Measurements from ENCODE around the gene MGRN1. TPM values are rescaled to one million over a fixed set of nuclear protein-coding genes. Genes with fewer than 3 reads are reported as not detected.

The MGRN1 gene
- total RNA-seq, 1 donor from 2014 or later: 16.2 TPM

GRCh38 chr16:4685292-4685691, 60.7 kb downstream of the MGRN1 start:
- H3K4me3 ChIP-seq (ENCODE audit: low read length in 3 of 3): no peak overlapping the region
- no peaks in the 10 kb centered on the region for H3K27me3 ChIP-seq (ENCODE audit: control insufficient read depth in 3 of 3, insufficient read depth in 3 of 3, low read length in 3 of 3)
- peaks cover 30 to 46% (median 36%) of the 10 kb centered on the region in 3 donors for H3K36me3 ChIP-seq (ENCODE audit: control insufficient read depth in 3 of 3, insufficient read depth in 3 of 3, low read length in 3 of 3)
- no peak overlapping the region for H3K9ac ChIP-seq (ENCODE audit: low read depth in 1 of 3, low read length in 3 of 3)
- H3K27ac ChIP-seq (ENCODE audit: low read depth, low read length): no peak overlapping the region
- H3K9me3 ChIP-seq (ENCODE audit: control insufficient read depth in 3 of 3, low read length in 3 of 3): no peaks in the 10 kb centered on the region
- H3K4me1 ChIP-seq (ENCODE audit: control insufficient read depth in 3 of 3, insufficient read depth in 3 of 3, low read length in 3 of 3): peaks cover 14 to 25% (median 18%) of the 10 kb centered on the region in 3 donors

DNA sequence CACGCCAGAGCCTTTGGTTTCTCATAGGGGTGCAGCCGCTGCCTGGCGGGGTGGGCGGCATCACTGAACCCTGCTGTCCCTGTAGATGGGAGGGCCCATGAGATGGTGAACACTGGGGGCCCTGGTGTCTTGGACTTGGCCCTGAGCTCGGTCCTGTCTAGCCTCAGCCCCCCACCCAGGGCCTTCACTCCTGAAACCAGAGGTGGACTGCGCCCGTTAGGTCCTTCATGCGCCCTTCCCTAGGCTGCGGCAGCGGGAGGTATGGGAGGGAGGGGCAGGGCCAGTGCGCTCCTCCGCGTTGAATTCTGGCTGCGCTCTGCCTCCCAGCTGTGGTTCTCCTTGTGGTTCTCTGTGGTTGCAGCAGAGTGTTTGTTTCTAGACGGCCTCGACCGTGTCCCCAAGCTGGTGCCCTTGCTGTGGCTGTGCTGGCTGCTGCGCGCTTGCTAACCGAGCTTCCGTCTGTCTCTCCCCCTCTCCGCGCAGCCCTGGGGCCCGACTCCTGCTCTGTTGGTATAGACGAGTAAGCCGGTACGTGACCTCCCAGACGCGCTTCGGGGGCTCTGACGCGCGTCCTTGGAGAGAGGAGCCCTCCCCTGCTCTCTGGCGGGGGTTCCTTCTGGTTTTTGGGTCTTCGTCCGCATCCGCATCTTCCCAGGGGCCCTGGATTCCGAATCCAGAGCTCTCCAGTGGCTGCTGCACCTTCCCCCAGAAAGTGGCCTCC, 61.3 kb downstream of the MGRN1 start:
- Histone ChIP-seq H3K9me3 (ENCODE audit: control insufficient read depth in 3 of 3, low read length in 3 of 3) (no peaks in the 10 kb centered on the region), H3K27me3 (ENCODE audit: control insufficient read depth in 3 of 3, insufficient read depth in 3 of 3, low read length in 3 of 3) (no peaks in the 10 kb centered on the region), H3K9ac (ENCODE audit: low read depth in 1 of 3, low read length in 3 of 3) (no peak overlapping the region), H3K4me1 (ENCODE audit: control insufficient read depth in 3 of 3, insufficient read depth in 3 of 3, low read length in 3 of 3) (peaks cover 16 to 25% (median 16%) of the 10 kb centered on the region in 3 donors), H3K36me3 (ENCODE audit: control insufficient read depth in 3 of 3, insufficient read depth in 3 of 3, low read length in 3 of 3) (peaks cover 33 to 45% (median 38%) of the 10 kb centered on the region in 3 donors), H3K27ac (ENCODE audit: low read depth, low read length) (no peak overlapping the region), H3K4me3 (ENCODE audit: low read length in 3 of 3) (no peak overlapping the region)

DNA sequence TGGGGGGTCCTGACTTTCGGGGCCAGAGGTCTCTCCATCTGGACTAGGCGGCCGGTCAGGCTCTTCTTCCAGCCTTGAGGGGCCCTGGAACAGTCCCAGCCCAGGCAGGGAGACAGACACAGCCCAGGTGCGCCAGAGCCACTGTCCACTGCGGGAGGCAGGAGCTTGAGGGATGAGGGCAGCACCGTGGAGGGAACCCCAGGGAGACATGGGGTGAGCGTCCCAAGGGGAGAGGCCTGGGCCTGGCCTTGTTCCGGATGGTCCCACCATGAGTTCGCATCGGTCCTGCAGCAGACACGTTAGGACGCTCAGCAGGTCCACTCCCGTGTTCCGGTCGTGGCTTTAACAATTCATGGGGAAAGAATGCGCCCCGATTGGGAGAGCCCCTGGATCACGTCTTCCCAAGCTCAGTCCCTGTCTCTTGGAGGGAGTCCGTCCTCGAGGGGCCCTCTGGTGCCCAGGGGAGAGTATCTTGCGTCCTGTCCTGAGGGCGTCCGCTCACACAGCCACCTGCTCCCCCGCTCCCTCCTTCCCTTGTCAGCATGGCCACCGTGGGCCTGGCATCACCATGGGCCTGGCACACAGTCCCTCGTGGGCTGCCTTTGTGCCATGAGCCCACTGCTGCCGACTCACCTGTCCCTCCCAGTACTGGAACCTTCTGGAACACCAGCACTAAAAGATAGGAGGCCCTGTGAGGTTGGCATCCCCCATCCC, 62.0 kb downstream of the MGRN1 start:
- H3K4me3 ChIP-seq (ENCODE audit: low read length in 3 of 3): no peak overlapping the region
- peak overlapping the region in 1 of 3 donors; percentile 45 for H3K9ac ChIP-seq (ENCODE audit: low read depth in 1 of 3, low read length in 3 of 3)
- H3K9me3 ChIP-seq (ENCODE audit: control insufficient read depth in 3 of 3, low read length in 3 of 3): no peaks in the 10 kb centered on the region
- H3K36me3 ChIP-seq (ENCODE audit: control insufficient read depth in 3 of 3, insufficient read depth in 3 of 3, low read length in 3 of 3): peaks cover 29 to 44% (median 34%) of the 10 kb centered on the region in 3 donors
- H3K27ac ChIP-seq (ENCODE audit: low read depth, low read length): no peak overlapping the region
- H3K4me1 ChIP-seq (ENCODE audit: control insufficient read depth in 3 of 3, insufficient read depth in 3 of 3, low read length in 3 of 3): peaks cover 14 to 25% (median 16%) of the 10 kb centered on the region in 3 donors
- no peaks in the 10 kb centered on the region for H3K27me3 ChIP-seq (ENCODE audit: control insufficient read depth in 3 of 3, insufficient read depth in 3 of 3, low read length in 3 of 3)

- no peak overlapping the region for H3K4me3 ChIP-seq (ENCODE audit: low read length in 3 of 3)
- H3K36me3 ChIP-seq (ENCODE audit: control insufficient read depth in 3 of 3, insufficient read depth in 3 of 3, low read length in 3 of 3): peaks cover 22 to 37% (median 27%) of the 10 kb centered on the region in 3 donors
- no peaks in the 10 kb centered on the region for H3K27me3 ChIP-seq (ENCODE audit: control insufficient read depth in 3 of 3, insufficient read depth in 3 of 3, low read length in 3 of 3)
- no peak overlapping the region for H3K27ac ChIP-seq (ENCODE audit: low read depth, low read length)
- peaks cover 17 to 25% (median 20%) of the 10 kb centered on the region in 3 donors for H3K4me1 ChIP-seq (ENCODE audit: control insufficient read depth in 3 of 3, insufficient read depth in 3 of 3, low read length in 3 of 3)
- no peaks in the 10 kb centered on the region for H3K9me3 ChIP-seq (ENCODE audit: control insufficient read depth in 3 of 3, low read length in 3 of 3)
- H3K9ac ChIP-seq (ENCODE audit: low read depth in 1 of 3, low read length in 3 of 3): peak overlapping the region in 1 of 3 donors; percentile 69
These were observed 62.8 kb downstream of the MGRN1 start for GRCh38 chr16:4687416-4687815.

GRCh38 chr16:4687946-4688673, 63.5 kb downstream of the MGRN1 start:
- peak overlapping the region in 1 of 3 donors; percentile 41 for H3K4me3 ChIP-seq (ENCODE audit: low read length in 3 of 3)
- peak overlapping the region in 2 of 3 donors; percentile 57 to 69 for H3K9ac ChIP-seq (ENCODE audit: low read depth in 1 of 3, low read length in 3 of 3)

GRCh38 chr16:4688674-4689045, 64.0 kb downstream of the MGRN1 start:
- Histone ChIP-seq H3K36me3 (ENCODE audit: control insufficient read depth in 3 of 3, insufficient read depth in 3 of 3, low read length in 3 of 3) (peaks cover 19 to 25% (median 22%) of the 10 kb centered on the region in 3 donors), H3K9ac (ENCODE audit: low read depth in 1 of 3, low read length in 3 of 3) (peak overlapping the region in 2 of 3 donors; percentile 57 to 69), H3K4me3 (ENCODE audit: low read length in 3 of 3) (peak overlapping the region in 1 of 3 donors; percentile 41), H3K27ac (ENCODE audit: low read depth, low read length) (no peak overlapping the region), H3K4me1 (ENCODE audit: control insufficient read depth in 3 of 3, insufficient read depth in 3 of 3, low read length in 3 of 3) (peaks cover 26 to 34% (median 28%) of the 10 kb centered on the region in 3 donors), H3K27me3 (ENCODE audit: control insufficient read depth in 3 of 3, insufficient read depth in 3 of 3, low read length in 3 of 3) (no peaks in the 10 kb centered on the region), H3K9me3 (ENCODE audit: control insufficient read depth in 3 of 3, low read length in 3 of 3) (no peaks in the 10 kb centered on the region)

More at GRCh38 chr16:4687946-4688673, 63.5 kb downstream of the MGRN1 start:
- Histone ChIP-seq H3K27ac (ENCODE audit: low read depth, low read length) (peak overlapping the region; percentile 13), H3K27me3 (ENCODE audit: control insufficient read depth in 3 of 3, insufficient read depth in 3 of 3, low read length in 3 of 3) (no peaks in the 10 kb centered on the region), H3K9me3 (ENCODE audit: control insufficient read depth in 3 of 3, low read length in 3 of 3) (no peaks in the 10 kb centered on the region), H3K4me1 (ENCODE audit: control insufficient read depth in 3 of 3, insufficient read depth in 3 of 3, low read length in 3 of 3) (peaks cover 24 to 32% (median 26%) of the 10 kb centered on the region in 3 donors), H3K36me3 (ENCODE audit: control insufficient read depth in 3 of 3, insufficient read depth in 3 of 3, low read length in 3 of 3) (peaks cover 19 to 30% (median 25%) of the 10 kb centered on the region in 3 donors)

DNA sequence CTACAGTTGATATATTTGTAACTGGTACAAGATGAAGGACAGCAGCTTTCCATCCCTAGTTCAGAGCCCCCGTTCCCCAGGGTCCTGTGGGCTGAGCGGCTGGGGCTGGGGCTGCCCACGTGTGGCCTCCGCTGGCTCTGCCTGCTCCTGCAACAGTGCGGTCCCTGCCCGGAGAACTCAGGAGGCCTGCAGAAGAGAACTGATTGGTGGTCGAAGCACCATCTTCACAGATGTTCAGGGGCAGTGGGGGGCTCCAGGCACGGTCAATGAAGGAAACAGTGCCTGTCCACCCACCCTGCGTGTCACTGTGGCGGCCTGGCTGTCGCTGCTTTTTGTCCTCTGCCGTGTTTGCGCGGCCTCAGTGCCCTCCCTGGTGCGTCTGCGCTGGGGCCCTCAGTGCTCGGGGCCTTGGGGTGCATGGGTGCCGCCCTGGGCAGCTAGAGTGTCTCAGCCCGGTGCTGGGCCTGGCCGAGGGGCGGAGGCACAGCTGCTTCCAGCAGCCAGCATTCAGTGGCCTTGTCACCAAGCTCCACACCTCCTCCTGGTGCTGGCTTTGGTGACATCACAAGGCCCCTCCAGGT, 64.6 kb downstream of the MGRN1 start:
- no peak overlapping the region for H3K4me3 ChIP-seq (ENCODE audit: low read length in 3 of 3)
- no peak overlapping the region for H3K9ac ChIP-seq (ENCODE audit: low read depth in 1 of 3, low read length in 3 of 3)
- peaks cover 26 to 32% (median 28%) of the 10 kb centered on the region in 3 donors for H3K4me1 ChIP-seq (ENCODE audit: control insufficient read depth in 3 of 3, insufficient read depth in 3 of 3, low read length in 3 of 3)
- peaks cover 15 to 22% (median 19%) of the 10 kb centered on the region in 3 donors for H3K36me3 ChIP-seq (ENCODE audit: control insufficient read depth in 3 of 3, insufficient read depth in 3 of 3, low read length in 3 of 3)
- no peaks in the 10 kb centered on the region for H3K9me3 ChIP-seq (ENCODE audit: control insufficient read depth in 3 of 3, low read length in 3 of 3)
- no peak overlapping the region for H3K27ac ChIP-seq (ENCODE audit: low read depth, low read length)
- H3K27me3 ChIP-seq (ENCODE audit: control insufficient read depth in 3 of 3, insufficient read depth in 3 of 3, low read length in 3 of 3): no peaks in the 10 kb centered on the region

DNA sequence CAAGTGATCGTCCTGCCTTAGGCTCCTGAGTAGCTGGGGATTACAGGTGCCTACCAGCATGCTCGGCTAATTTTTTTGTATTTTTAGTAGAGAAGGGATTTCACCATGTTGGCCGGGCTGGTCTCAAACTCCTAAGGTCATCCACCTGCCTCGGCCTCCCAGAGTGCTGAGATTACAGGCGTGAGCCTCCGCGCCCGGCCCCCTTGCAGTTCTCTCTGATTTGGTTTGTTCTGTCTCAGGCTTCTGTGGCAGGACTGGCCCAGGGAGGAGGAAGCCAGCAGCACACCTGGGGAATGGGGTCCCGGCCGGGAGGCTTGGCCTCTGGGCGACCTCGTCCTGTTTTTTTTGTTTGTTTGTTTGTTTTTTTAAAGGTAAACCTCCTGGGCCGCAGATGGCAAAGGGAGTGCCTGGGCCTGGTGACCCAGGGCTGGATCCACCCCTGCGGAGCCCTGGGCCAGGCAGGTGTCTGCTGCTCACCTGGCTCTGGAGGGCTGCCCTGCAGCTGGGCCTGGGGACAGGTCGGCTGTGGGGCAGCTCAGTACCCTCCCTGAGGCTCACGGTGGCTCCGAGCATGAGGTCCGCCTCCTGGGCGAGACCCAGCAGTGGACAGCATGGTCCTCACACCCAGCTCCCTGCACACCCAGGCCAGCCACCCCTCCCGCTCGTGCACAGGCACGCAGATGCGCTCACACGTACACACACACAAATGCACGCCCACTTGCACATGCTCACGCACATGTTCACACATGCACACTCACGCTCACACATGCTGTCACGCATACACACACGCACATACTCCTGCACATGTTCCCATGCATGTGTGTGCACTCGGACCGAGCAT, 65.5 kb downstream of the MGRN1 start:
- Histone ChIP-seq H3K4me1 (ENCODE audit: control insufficient read depth in 3 of 3, insufficient read depth in 3 of 3, low read length in 3 of 3) (peaks cover 23 to 32% (median 31%) of the 10 kb centered on the region in 3 donors), H3K27ac (ENCODE audit: low read depth, low read length) (no peak overlapping the region), H3K9ac (ENCODE audit: low read depth in 1 of 3, low read length in 3 of 3) (no peak overlapping the region), H3K36me3 (ENCODE audit: control insufficient read depth in 3 of 3, insufficient read depth in 3 of 3, low read length in 3 of 3) (peaks cover 12 to 17% (median 13%) of the 10 kb centered on the region in 3 donors), H3K9me3 (ENCODE audit: control insufficient read depth in 3 of 3, low read length in 3 of 3) (no peaks in the 10 kb centered on the region), H3K27me3 (ENCODE audit: control insufficient read depth in 3 of 3, insufficient read depth in 3 of 3, low read length in 3 of 3) (no peaks in the 10 kb centered on the region), H3K4me3 (ENCODE audit: low read length in 3 of 3) (no peak overlapping the region)

All from skeletal muscle tissue (tissue), 4 donors.